ENCODE measurements around the gene EXOSC5.

EXOSC5 gene

GRCh38 chr19:41397086-41398049, at the start of gene EXOSC5, which contains the start of gene BCKDHA:
EXOSC5 (minus strand) TSS chr19:41397359; CDS start chr19:41397328, 31 bp downstream.
BCKDHA (plus strand) TSS chr19:41397818; CDS start chr19:41397828, 10 bp downstream.
- Histone ChIP-seq H3K4me3 (ENCODE audit: low read length) (peak within 1 kb of the TSS; percentile 94), H3K36me3 (ENCODE audit: insufficient read depth, low read depth, low read length) (no peaks in the 10 kb centered on the region), H3K9ac (ENCODE audit: low read depth, low read length) (peak within 1 kb of the TSS; percentile 96), H3K9me3 (ENCODE audit: insufficient read depth, low read depth, low read length) (no peaks in the 10 kb centered on the region), H3K27me3 (ENCODE audit: insufficient read depth, low read length) (no peaks in the 10 kb centered on the region), H3K4me1 (ENCODE audit: insufficient read depth, low read length) (peaks cover 2% of the 10 kb centered on the region; the same call in 1 of the 2 replicates), H3K27ac (ENCODE audit: low read length) (peak within 1 kb of the TSS; percentile 98)

- H3K4me3 ChIP-seq (ENCODE audit: low read length) = no peak overlapping the region
- H3K36me3 ChIP-seq (ENCODE audit: insufficient read depth, low read depth, low read length) = no peaks in the 10 kb centered on the region
- no peak overlapping the region for H3K27ac ChIP-seq (ENCODE audit: low read length)
- no peak overlapping the region for H3K9ac ChIP-seq (ENCODE audit: low read depth, low read length)
- no peaks in the 10 kb centered on the region for H3K9me3 ChIP-seq (ENCODE audit: insufficient read depth, low read depth, low read length)
- H3K27me3 ChIP-seq (ENCODE audit: insufficient read depth, low read length) = peaks cover 29% of the 10 kb centered on the region
- no peaks in the 10 kb centered on the region for H3K4me1 ChIP-seq (ENCODE audit: insufficient read depth, low read length)
These were observed 48.4 kb upstream of the EXOSC5 start for GRCh38 chr19:41445575-41445974.

GRCh38 chr19:41443813-41444455, 46.8 kb upstream of the EXOSC5 start:
- no peak overlapping the region for H3K4me3 ChIP-seq (ENCODE audit: low read length)
- no peak overlapping the region for H3K9ac ChIP-seq (ENCODE audit: low read depth, low read length)
- no peak overlapping the region for H3K27ac ChIP-seq (ENCODE audit: low read length)
- no peaks in the 10 kb centered on the region for H3K9me3 ChIP-seq (ENCODE audit: insufficient read depth, low read depth, low read length)
- H3K36me3 ChIP-seq (ENCODE audit: insufficient read depth, low read depth, low read length) = no peaks in the 10 kb centered on the region
- peaks cover 19% of the 10 kb centered on the region for H3K27me3 ChIP-seq (ENCODE audit: insufficient read depth, low read length)
- H3K4me1 ChIP-seq (ENCODE audit: insufficient read depth, low read length) = no peaks in the 10 kb centered on the region

- no peak within 1 kb of the TSS for H3K27ac ChIP-seq (ENCODE audit: low read length)
- H3K27me3 ChIP-seq (ENCODE audit: insufficient read depth, low read length) = peaks cover 7% of the 10 kb centered on the region; the same call in 1 of the 2 replicates
- no peaks in the 10 kb centered on the region for H3K9me3 ChIP-seq (ENCODE audit: insufficient read depth, low read depth, low read length)
- peaks cover 5% of the 10 kb centered on the region; the same call in 1 of the 2 replicates for H3K36me3 ChIP-seq (ENCODE audit: insufficient read depth, low read depth, low read length)
- H3K4me1 ChIP-seq (ENCODE audit: insufficient read depth, low read length) = no peaks in the 10 kb centered on the region
- H3K9ac ChIP-seq (ENCODE audit: low read depth, low read length) = no peak within 1 kb of the TSS
- H3K4me3 ChIP-seq (ENCODE audit: low read length) = no peak within 1 kb of the TSS
These were observed 45.6 kb upstream of the EXOSC5 start, which contains the start of gene ERICH4 for GRCh38 chr19:41442473-41443355. ERICH4 (plus strand) TSS chr19:41443156; CDS start chr19:41443170, 14 bp downstream.

GRCh38 chr19:41441321-41441945, 44.3 kb upstream of the EXOSC5 start:
- no peak overlapping the region for H3K27ac ChIP-seq (ENCODE audit: low read length)
- H3K9ac ChIP-seq (ENCODE audit: low read depth, low read length) = no peak overlapping the region
- H3K9me3 ChIP-seq (ENCODE audit: insufficient read depth, low read depth, low read length) = no peaks in the 10 kb centered on the region
- H3K4me3 ChIP-seq (ENCODE audit: low read length) = no peak overlapping the region
- peaks cover 13% of the 10 kb centered on the region; the same call in 1 of the 2 replicates for H3K36me3 ChIP-seq (ENCODE audit: insufficient read depth, low read depth, low read length)
- no peaks in the 10 kb centered on the region for H3K27me3 ChIP-seq (ENCODE audit: insufficient read depth, low read length)
- no peaks in the 10 kb centered on the region for H3K4me1 ChIP-seq (ENCODE audit: insufficient read depth, low read length)

GRCh38 chr19:41439441-41440222, 42.5 kb upstream of the EXOSC5 start, which contains the start of gene DMAC2:
DMAC2 (minus strand) TSS chr19:41439912; CDS start chr19:41439899, 13 bp downstream.
- Histone ChIP-seq H3K4me3 (ENCODE audit: low read length) (peak within 1 kb of the TSS; percentile 86), H3K27me3 (ENCODE audit: insufficient read depth, low read length) (no peaks in the 10 kb centered on the region), H3K9ac (ENCODE audit: low read depth, low read length) (peak within 1 kb of the TSS; percentile 91), H3K4me1 (ENCODE audit: insufficient read depth, low read length) (no peaks in the 10 kb centered on the region), H3K36me3 (ENCODE audit: insufficient read depth, low read depth, low read length) (peaks cover 16% of the 10 kb centered on the region; the same call in 1 of the 2 replicates), H3K9me3 (ENCODE audit: insufficient read depth, low read depth, low read length) (no peaks in the 10 kb centered on the region), H3K27ac (ENCODE audit: low read length) (peak within 1 kb of the TSS; percentile 77)

GRCh38 chr19:41437944-41438574, 40.9 kb upstream of the EXOSC5 start:
- 0 out of 2 replicates have a peak overlapping the region, but pooled peaks have one; percentile 86 for H3K4me3 ChIP-seq (ENCODE audit: low read length)
- peaks cover 20% of the 10 kb centered on the region for H3K36me3 ChIP-seq (ENCODE audit: insufficient read depth, low read depth, low read length)
- no peak overlapping the region for H3K9ac ChIP-seq (ENCODE audit: low read depth, low read length)
- no peak overlapping the region for H3K27ac ChIP-seq (ENCODE audit: low read length)
- H3K4me1 ChIP-seq (ENCODE audit: insufficient read depth, low read length) = no peaks in the 10 kb centered on the region
- no peaks in the 10 kb centered on the region for H3K9me3 ChIP-seq (ENCODE audit: insufficient read depth, low read depth, low read length)
- no peaks in the 10 kb centered on the region for H3K27me3 ChIP-seq (ENCODE audit: insufficient read depth, low read length)

- Histone ChIP-seq H3K9me3 (ENCODE audit: insufficient read depth, low read depth, low read length) (no peaks in the 10 kb centered on the region), H3K27me3 (ENCODE audit: insufficient read depth, low read length) (no peaks in the 10 kb centered on the region), H3K36me3 (ENCODE audit: insufficient read depth, low read depth, low read length) (peaks cover 35% of the 10 kb centered on the region), H3K9ac (ENCODE audit: low read depth, low read length) (no peak overlapping the region), H3K27ac (ENCODE audit: low read length) (no peak overlapping the region), H3K4me3 (ENCODE audit: low read length) (no peak overlapping the region), H3K4me1 (ENCODE audit: insufficient read depth, low read length) (no peaks in the 10 kb centered on the region)
These were observed 39.5 kb upstream of the EXOSC5 start for GRCh38 chr19:41436674-41436951.

GRCh38 chr19:41435936-41436673, 38.9 kb upstream of the EXOSC5 start:
- H3K27me3 ChIP-seq (ENCODE audit: insufficient read depth, low read length) = no peaks in the 10 kb centered on the region
- H3K9me3 ChIP-seq (ENCODE audit: insufficient read depth, low read depth, low read length) = no peaks in the 10 kb centered on the region
- no peaks in the 10 kb centered on the region for H3K4me1 ChIP-seq (ENCODE audit: insufficient read depth, low read length)
- H3K27ac ChIP-seq (ENCODE audit: low read length) = no peak overlapping the region
- peaks cover 40% of the 10 kb centered on the region for H3K36me3 ChIP-seq (ENCODE audit: insufficient read depth, low read depth, low read length)
- no peak overlapping the region for H3K9ac ChIP-seq (ENCODE audit: low read depth, low read length)
- no peak overlapping the region for H3K4me3 ChIP-seq (ENCODE audit: low read length)

All from iPS-20b (cell line).